Measurements from ENCODE around the gene MEIS1. TPM values are rescaled to one million over a fixed set of nuclear protein-coding genes. Genes with fewer than 3 reads are reported as not detected.

Gene MEIS1
- total and polyA plus RNA-seq, 4 donors: 9.0 to 158 (median 41.0) TPM

DNA sequence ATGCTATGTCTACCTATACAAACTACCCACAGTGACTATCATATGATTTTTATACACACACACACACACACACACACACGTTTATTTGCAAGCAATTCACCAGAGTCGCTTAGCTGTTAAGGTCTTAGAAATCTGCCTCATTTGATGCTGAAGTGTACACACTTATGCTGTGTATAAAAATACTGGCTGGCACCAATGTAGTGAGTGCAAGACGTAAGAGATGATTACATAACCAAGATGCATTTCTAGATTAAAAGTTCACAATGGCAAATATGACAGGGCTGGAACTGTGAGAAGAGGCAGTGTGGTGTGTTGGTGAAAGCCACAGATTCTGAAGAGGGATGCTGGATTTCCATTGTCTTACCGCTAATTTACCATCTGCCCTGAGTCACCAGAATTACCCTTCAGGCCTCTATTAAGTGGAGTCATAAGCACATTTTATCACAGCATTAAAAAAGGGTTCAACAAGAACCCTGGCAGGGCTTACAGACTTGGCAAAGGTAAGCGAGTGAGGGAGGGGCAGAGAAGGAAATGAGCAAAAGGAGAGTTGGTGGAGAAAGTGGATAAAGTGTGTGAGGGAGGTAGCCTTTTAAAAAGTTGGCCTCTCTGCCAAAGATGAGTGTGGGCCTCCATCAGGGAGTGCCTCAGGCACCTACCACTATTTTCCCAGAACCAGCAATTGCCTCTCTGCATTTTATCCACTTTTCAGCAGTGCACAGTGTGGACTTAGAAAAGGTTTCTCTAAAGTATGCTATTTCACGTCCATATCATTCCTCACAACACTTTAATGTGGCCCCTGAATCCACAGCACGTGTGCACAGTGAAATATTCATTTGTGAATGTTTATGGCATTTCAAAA lies 21.5 kb downstream of the MEIS1 start:
- H3K4me1 ChIP-seq (ENCODE audit: control insufficient read depth in 5 of 5, insufficient read depth in 5 of 5, low read length in 5 of 5): peaks cover 0 to 57% (median 7%) of the 10 kb centered on the region in 5 donors
- H3K27me3 ChIP-seq (ENCODE audit: control insufficient read depth in 3 of 3, insufficient read depth in 3 of 3, low read length in 2 of 3): no peaks in the 10 kb centered on the region
- H3K4me3 ChIP-seq: no peak overlapping the region
- H3K9me3 ChIP-seq (ENCODE audit: control insufficient read depth in 4 of 4, insufficient read depth in 3 of 4, low read length in 3 of 4): no peaks in the 10 kb centered on the region
- peaks cover 0 to 50% (median 20%) of the 10 kb centered on the region in 4 donors for H3K36me3 ChIP-seq (ENCODE audit: control insufficient read depth in 4 of 4, insufficient read depth in 4 of 4, low read length in 4 of 4)
- H3K27ac ChIP-seq (ENCODE audit: low read depth in 1 of 2, low read length in 1 of 2): no peak overlapping the region
- TF ChIP-seq CTCF (IDR thresholded peaks at IDR 0.05; ENCODE audit: control extremely low read depth, extremely low read depth): no peak
- ATAC-seq (ENCODE audit: insufficient read depth, low FRiP score) (no peak), DNase-seq (peak in 1 of 3 donors; percentile 14)
- no peak overlapping the region for H3K9ac ChIP-seq (ENCODE audit: insufficient read depth in 1 of 2, low read length in 2 of 2)
- WGBS, 2 donors: 46 to 65% methylated on average over 7 of the region's 7 CpGs

GRCh38 chr2:66457545-66457944 lies 22.6 kb downstream of the MEIS1 start:
- no peak overlapping the region for H3K9ac ChIP-seq (ENCODE audit: insufficient read depth in 1 of 2, low read length in 2 of 2)
- H3K4me3 ChIP-seq: no peak overlapping the region
- H3K36me3 ChIP-seq (ENCODE audit: control insufficient read depth in 4 of 4, insufficient read depth in 4 of 4, low read length in 4 of 4): peaks cover 0 to 54% (median 22%) of the 10 kb centered on the region in 4 donors
- 82 to 86% methylated on average over 6 of the region's 6 CpGs for WGBS, 2 donors
- H3K9me3 ChIP-seq (ENCODE audit: control insufficient read depth in 4 of 4, insufficient read depth in 3 of 4, low read length in 3 of 4): no peaks in the 10 kb centered on the region
- no peaks in the 10 kb centered on the region for H3K27me3 ChIP-seq (ENCODE audit: control insufficient read depth in 3 of 3, insufficient read depth in 3 of 3, low read length in 2 of 3)
- no peak for TF ChIP-seq CTCF (IDR thresholded peaks at IDR 0.05; ENCODE audit: control extremely low read depth, extremely low read depth)
- no peak for DNase-seq
- no peak overlapping the region for H3K27ac ChIP-seq (ENCODE audit: low read depth in 1 of 2, low read length in 1 of 2)
- no peak for ATAC-seq (ENCODE audit: insufficient read depth, low FRiP score)
- H3K4me1 ChIP-seq (ENCODE audit: control insufficient read depth in 5 of 5, insufficient read depth in 5 of 5, low read length in 5 of 5): peaks cover 5 to 57% (median 9%) of the 10 kb centered on the region in 5 donors

DNA sequence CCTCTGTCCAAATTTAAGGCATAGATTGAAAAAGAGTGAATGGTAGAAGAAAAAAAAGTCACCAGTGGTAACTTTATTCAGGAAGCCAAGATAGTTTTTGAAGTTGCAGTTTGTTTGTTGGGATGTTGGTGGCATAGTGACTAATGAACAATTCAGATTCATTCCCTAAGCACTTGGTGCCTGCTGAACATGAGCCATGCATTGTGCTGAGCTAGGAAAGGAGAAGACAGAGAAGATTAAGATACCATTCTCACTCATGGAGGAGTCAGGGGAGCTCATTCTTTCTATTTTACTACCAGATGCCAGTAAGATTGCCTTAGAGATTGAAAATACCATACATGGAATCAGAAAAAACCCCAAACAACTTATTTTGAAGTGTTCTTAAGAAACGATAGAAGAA lies 25.1 kb downstream of the MEIS1 start:
- H3K9me3 ChIP-seq (ENCODE audit: control insufficient read depth in 4 of 4, insufficient read depth in 3 of 4, low read length in 3 of 4): no peaks in the 10 kb centered on the region
- H3K27ac ChIP-seq (ENCODE audit: low read depth in 1 of 2, low read length in 1 of 2): no peak overlapping the region
- WGBS, 2 donors: 73 to 75% methylated on average over 1 of the region's 1 CpG
- no peak overlapping the region for H3K9ac ChIP-seq (ENCODE audit: insufficient read depth in 1 of 2, low read length in 2 of 2)
- peaks cover 0 to 62% (median 21%) of the 10 kb centered on the region in 5 donors for H3K4me1 ChIP-seq (ENCODE audit: control insufficient read depth in 5 of 5, insufficient read depth in 5 of 5, low read length in 5 of 5)
- no peak for ATAC-seq (ENCODE audit: insufficient read depth, low FRiP score)
- no peak for DNase-seq
- H3K36me3 ChIP-seq (ENCODE audit: control insufficient read depth in 4 of 4, insufficient read depth in 4 of 4, low read length in 4 of 4): peaks cover 0 to 71% (median 31%) of the 10 kb centered on the region in 4 donors
- no peaks in the 10 kb centered on the region for H3K27me3 ChIP-seq (ENCODE audit: control insufficient read depth in 3 of 3, insufficient read depth in 3 of 3, low read length in 2 of 3)
- H3K4me3 ChIP-seq: no peak overlapping the region
- no peak for TF ChIP-seq CTCF (IDR thresholded peaks at IDR 0.05; ENCODE audit: control extremely low read depth, extremely low read depth)
